Fibroblast of the aortic adventitia (primary cell): ENCODE measurements around the gene GJA10. TPM values are rescaled to one million over a fixed set of nuclear protein-coding genes. Genes with fewer than 3 reads are reported as not detected.
A peak's percentile ranks its signal among the peaks of the same experiment; 100 is the strongest.

ENCODE experiments used
- DNase-seq: peaks from one replicate; pipeline ENCODE4 v3.0.0-alpha.2; 2010; ENCODE audit warnings: low read depth
- H3K4me3 ChIP-seq: 2 replicates; pipeline ENCODE4 v1.5.1; 2011; ENCODE audit warnings: low read depth, mild to moderate bottlenecking, control low read depth, low read length, moderate library complexity
- total RNA-seq: library from RNA; depleted of rRNA; stranded (reverse); fragments of >200 nt; gene quantifications from 2 replicates; pipeline ENCODE4 v1.2.3, GENCODE V29; 2012; ENCODE audit warnings: low replicate concordance
- TF ChIP-seq, protein P1 (sequence below): IDR thresholded peaks from 2 replicates; pipeline ENCODE4 v1.5.1; 2011; ENCODE audit warnings: mild to moderate bottlenecking, low read length, control low read depth, inconsistent platforms; ENCODE audit not compliant: insufficient read depth

Gene GJA10
- total RNA-seq, 1 donor, result not detected

DNA sequence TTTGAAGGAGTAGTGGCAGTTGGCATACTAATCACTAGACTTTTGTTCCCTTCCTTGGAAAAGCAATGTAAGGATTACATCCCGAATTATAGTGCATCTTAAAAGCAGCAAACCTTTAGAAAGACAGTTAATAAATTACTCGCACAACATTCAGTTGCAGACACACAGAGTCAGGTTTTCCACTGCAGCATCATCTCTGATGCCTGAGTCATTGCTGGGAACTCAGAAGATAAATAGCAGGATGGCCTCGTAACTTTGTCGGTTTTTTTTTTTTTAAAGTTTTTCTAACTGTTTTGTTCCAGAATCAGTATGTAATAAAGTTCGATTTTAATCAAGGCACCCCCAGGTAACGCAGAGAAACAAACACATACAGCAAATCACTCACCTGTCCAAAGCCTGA is 34.3 kb downstream of the GJA10 start:
- TF ChIP-seq, protein P1, sequence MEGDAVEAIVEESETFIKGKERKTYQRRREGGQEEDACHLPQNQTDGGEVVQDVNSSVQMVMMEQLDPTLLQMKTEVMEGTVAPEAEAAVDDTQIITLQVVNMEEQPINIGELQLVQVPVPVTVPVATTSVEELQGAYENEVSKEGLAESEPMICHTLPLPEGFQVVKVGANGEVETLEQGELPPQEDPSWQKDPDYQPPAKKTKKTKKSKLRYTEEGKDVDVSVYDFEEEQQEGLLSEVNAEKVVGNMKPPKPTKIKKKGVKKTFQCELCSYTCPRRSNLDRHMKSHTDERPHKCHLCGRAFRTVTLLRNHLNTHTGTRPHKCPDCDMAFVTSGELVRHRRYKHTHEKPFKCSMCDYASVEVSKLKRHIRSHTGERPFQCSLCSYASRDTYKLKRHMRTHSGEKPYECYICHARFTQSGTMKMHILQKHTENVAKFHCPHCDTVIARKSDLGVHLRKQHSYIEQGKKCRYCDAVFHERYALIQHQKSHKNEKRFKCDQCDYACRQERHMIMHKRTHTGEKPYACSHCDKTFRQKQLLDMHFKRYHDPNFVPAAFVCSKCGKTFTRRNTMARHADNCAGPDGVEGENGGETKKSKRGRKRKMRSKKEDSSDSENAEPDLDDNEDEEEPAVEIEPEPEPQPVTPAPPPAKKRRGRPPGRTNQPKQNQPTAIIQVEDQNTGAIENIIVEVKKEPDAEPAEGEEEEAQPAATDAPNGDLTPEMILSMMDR, result no peak
- peak; percentile 32 for DNase-seq
- H3K4me3 ChIP-seq, result no peak overlapping the region

DNA sequence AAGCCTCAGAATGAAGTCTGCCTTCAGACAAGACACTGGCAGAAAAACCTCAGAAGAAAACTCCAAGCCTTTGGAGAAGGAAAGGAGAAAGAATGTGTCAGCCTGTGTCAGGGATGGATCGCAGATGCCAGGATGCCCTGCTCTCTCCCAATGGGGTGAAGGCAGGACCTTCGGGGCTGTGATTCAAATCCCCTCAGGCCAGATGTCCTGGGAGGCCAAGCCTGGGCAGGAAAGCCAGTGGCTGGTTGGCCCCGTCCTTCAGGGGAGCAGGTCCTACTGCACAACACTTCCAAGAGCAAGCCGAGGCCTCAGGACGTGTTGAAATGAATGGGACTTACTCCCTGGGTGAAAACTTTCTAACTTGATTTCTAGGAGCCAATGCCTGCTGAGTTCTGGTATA is 36.5 kb downstream of the GJA10 start:
- TF ChIP-seq, protein P1, result no peak
- H3K4me3 ChIP-seq, result no peak overlapping the region
- DNase-seq, result no peak

DNA sequence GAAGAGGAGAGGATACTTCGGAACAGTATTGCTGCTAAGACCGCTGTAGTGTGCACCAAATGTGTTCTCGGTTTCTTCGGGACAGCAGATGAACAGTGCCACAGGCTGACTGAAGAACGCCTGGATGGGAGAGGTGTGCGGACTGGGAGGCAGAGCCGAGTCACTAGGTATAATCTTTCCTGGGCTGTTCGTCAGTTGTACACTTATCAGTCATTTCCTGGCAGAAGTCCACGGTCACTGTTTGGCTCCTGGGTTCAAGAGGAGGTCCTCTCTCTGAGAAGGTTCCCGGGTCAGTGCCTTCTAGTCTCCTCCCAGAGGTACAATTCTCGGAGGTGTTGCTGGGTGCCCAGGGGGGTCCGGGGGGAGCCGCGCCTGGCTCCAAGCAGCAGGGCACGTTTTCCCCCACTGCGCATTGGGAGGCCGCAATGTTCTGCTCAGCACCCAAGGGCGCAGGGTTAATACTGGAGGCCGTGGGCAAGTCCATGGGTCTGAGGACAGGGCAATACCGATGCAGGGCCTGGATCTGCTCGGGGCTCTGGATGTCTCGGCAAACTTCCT is 38.1 kb downstream of the GJA10 start:
- TF ChIP-seq, protein P1, result no peak
- no peak for DNase-seq
- no peak overlapping the region for H3K4me3 ChIP-seq

DNA sequence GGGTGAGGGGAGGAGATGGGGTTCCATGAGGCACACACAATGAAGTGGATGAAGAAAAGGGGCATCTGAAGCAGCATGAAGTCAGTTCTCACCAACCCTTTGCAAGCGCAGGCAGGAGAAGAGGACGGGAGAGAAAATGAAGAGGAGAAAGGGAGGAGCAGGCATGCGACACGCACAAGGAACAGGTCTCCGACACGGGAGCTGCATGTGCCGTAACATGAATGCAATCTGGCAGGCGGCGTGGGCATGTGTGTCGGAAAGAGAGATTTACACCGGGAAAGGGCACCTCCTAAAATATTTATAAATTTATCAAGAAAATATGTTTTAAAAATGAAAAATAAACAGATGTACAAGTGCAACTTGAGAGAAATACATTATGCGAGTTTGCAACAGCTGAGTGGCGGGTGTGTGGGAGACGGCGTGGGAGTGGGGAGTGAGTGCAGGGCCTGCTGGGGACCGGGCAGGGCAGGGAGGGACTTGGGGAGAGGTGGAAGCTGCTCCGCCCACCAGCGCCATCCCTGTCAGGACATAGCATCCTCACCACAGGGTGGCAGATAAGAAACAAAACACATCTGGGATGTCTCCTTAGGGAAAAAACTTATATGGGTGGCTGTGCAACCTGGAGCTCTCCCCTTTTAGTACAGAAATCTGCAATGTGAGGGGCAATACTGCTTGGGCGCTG is 40.6 kb downstream of the GJA10 start:
- no peak overlapping the region for H3K4me3 ChIP-seq
- TF ChIP-seq, protein P1, result no peak
- no peak for DNase-seq

DNA sequence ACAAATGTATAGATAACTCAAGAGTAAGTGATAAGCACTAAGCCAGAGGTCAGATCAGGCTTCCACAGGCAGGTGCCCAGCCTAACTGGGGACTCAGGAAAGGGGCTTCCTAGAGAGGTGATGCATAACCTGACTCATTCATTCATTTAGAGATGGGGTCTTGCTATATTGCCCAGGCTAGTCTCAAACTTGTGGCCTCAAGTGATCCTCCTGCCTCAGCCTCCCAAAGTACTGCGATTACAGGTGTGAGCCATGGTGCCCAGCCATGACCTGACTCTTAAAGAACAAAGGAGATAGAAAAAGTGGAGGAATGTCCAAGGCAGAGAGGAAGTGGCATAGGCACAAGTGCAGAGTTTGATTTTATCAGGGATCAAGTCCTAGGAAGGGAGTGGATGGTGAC is 41.9 kb downstream of the GJA10 start:
- TF ChIP-seq, protein P1, result no peak
- no peak overlapping the region for H3K4me3 ChIP-seq
- no peak for DNase-seq

DNA sequence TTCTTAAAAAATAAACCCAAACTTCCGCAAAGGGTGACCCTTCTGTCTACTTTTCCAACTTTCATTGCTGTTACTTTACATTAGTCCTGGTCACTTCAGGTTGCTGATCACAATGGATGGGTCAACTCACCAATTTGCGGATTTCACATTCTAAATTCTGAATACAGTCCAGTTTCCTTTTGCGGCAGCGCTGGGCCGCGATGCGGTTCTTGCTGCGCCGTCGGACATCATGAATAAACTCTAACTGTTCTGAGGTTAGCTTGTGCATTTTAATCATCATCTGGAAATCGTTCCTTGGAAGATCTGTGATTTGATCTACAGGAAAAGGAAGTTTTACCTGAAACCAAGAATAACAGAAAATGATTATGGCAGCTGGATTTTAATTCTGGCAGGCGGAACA is 43.7 kb downstream of the GJA10 start:
- TF ChIP-seq, protein P1, result no peak
- H3K4me3 ChIP-seq, result no peak overlapping the region
- DNase-seq, result no peak
